ENCODE results near the gene ARL5A. TPM values are rescaled to one million over a fixed set of nuclear protein-coding genes. Genes with fewer than 3 reads are reported as not detected.
"Not testable (repeated sequence)": the region's sequence is repeated elsewhere in the genome, so short reads cannot be mapped to it uniquely, and the experiment has no call there.

The ARL5A gene
- polyA plus RNA-seq, 4 donors: 14.9 to 43.4 (median 29.8) TPM

- Histone ChIP-seq H3K27ac (ENCODE audit: low read depth in 1 of 3, low read length in 2 of 3) (no peak overlapping the region), H3K36me3 (ENCODE audit: control insufficient read depth in 3 of 3, insufficient read depth in 2 of 3, low read depth in 1 of 3, low read length in 3 of 3) (peaks cover 0 to 6% (median 2%) of the 10 kb centered on the region in 3 donors), H3K27me3 (ENCODE audit: control insufficient read depth in 3 of 3, insufficient read depth in 3 of 3, low read length in 3 of 3) (no peaks in the 10 kb centered on the region), H3K9me3 (ENCODE audit: control insufficient read depth in 2 of 2, insufficient read depth in 1 of 2, low read depth in 1 of 2, low read length in 1 of 2) (no peaks in the 10 kb centered on the region), H3K4me3 (ENCODE audit: low read depth in 1 of 3, low read length in 3 of 3) (no peak overlapping the region), H3K4me1 (ENCODE audit: control insufficient read depth in 3 of 3, insufficient read depth in 2 of 3, low read depth in 1 of 3, low read length in 2 of 3) (no peaks in the 10 kb centered on the region)
- FAIRE-seq (no peak), DNase-seq (no peak)
- 93 to 95% (median 94%) methylated on average over 3 of the region's 3 CpGs for WGBS, 3 donors
These were observed 28.3 kb downstream of the ARL5A start for GRCh38 chr2:151799886-151800292.

GRCh38 chr2:151796774-151797173, 31.4 kb downstream of the ARL5A start:
- H3K27me3 ChIP-seq (ENCODE audit: control insufficient read depth in 3 of 3, insufficient read depth in 3 of 3, low read length in 3 of 3): no peaks in the 10 kb centered on the region
- DNase-seq (no peak), FAIRE-seq (no peak)
- H3K4me1 ChIP-seq (ENCODE audit: control insufficient read depth in 3 of 3, insufficient read depth in 2 of 3, low read depth in 1 of 3, low read length in 2 of 3): no peaks in the 10 kb centered on the region
- peaks cover 0 to 6% (median 0%) of the 10 kb centered on the region in 3 donors for H3K36me3 ChIP-seq (ENCODE audit: control insufficient read depth in 3 of 3, insufficient read depth in 2 of 3, low read depth in 1 of 3, low read length in 3 of 3)
- no peak overlapping the region for H3K27ac ChIP-seq (ENCODE audit: low read depth in 1 of 3, low read length in 2 of 3)
- H3K9me3 ChIP-seq (ENCODE audit: control insufficient read depth in 2 of 2, insufficient read depth in 1 of 2, low read depth in 1 of 2, low read length in 1 of 2): no peaks in the 10 kb centered on the region
- no peak overlapping the region for H3K4me3 ChIP-seq (ENCODE audit: low read depth in 1 of 3, low read length in 3 of 3)
- 96 to 100% (median 97%) methylated on average over 2 of the region's 2 CpGs for WGBS, 3 donors

GRCh38 chr2:151795646-151796240, 32.5 kb downstream of the ARL5A start:
- 79 to 86% (median 84%) methylated on average over 4 of the region's 4 CpGs for WGBS, 3 donors
- Histone ChIP-seq H3K4me3 (ENCODE audit: low read depth in 1 of 3, low read length in 3 of 3) (no peak overlapping the region), H3K27me3 (ENCODE audit: control insufficient read depth in 3 of 3, insufficient read depth in 3 of 3, low read length in 3 of 3) (no peaks in the 10 kb centered on the region), H3K4me1 (ENCODE audit: control insufficient read depth in 3 of 3, insufficient read depth in 2 of 3, low read depth in 1 of 3, low read length in 2 of 3) (no peaks in the 10 kb centered on the region), H3K27ac (ENCODE audit: low read depth in 1 of 3, low read length in 2 of 3) (no peak overlapping the region), H3K9me3 (ENCODE audit: control insufficient read depth in 2 of 2, insufficient read depth in 1 of 2, low read depth in 1 of 2, low read length in 1 of 2) (no peaks in the 10 kb centered on the region), H3K36me3 (ENCODE audit: control insufficient read depth in 3 of 3, insufficient read depth in 2 of 3, low read depth in 1 of 3, low read length in 3 of 3) (peaks cover 0 to 6% (median 0%) of the 10 kb centered on the region in 3 donors)
- FAIRE-seq: no peak
- no peak for DNase-seq

GRCh38 chr2:151794422-151794821, 33.8 kb downstream of the ARL5A start:
- H3K4me1 ChIP-seq (ENCODE audit: control insufficient read depth in 3 of 3, insufficient read depth in 2 of 3, low read depth in 1 of 3, low read length in 2 of 3); H3K27me3 ChIP-seq (ENCODE audit: control insufficient read depth in 3 of 3, insufficient read depth in 3 of 3, low read length in 3 of 3); FAIRE-seq; H3K27ac ChIP-seq (ENCODE audit: low read depth in 1 of 3, low read length in 2 of 3); H3K4me3 ChIP-seq (ENCODE audit: low read depth in 1 of 3, low read length in 3 of 3); DNase-seq; H3K36me3 ChIP-seq (ENCODE audit: control insufficient read depth in 3 of 3, insufficient read depth in 2 of 3, low read depth in 1 of 3, low read length in 3 of 3); H3K9me3 ChIP-seq (ENCODE audit: control insufficient read depth in 2 of 2, insufficient read depth in 1 of 2, low read depth in 1 of 2, low read length in 1 of 2): not testable (repeated sequence)
- WGBS, 3 donors: 93 to 97% (median 95%) methylated on average over 6 of the region's 6 CpGs

- FAIRE-seq: peak; percentile 5
These were observed 35.1 kb downstream of the ARL5A start for GRCh38 chr2:151793123-151793522.

GRCh38 chr2:151792589-151792988, 35.6 kb downstream of the ARL5A start:
- Histone ChIP-seq H3K27me3 (ENCODE audit: control insufficient read depth in 3 of 3, insufficient read depth in 3 of 3, low read length in 3 of 3) (no peaks in the 10 kb centered on the region), H3K27ac (ENCODE audit: low read depth in 1 of 3, low read length in 2 of 3) (no peak overlapping the region), H3K4me3 (ENCODE audit: low read depth in 1 of 3, low read length in 3 of 3) (no peak overlapping the region), H3K9me3 (ENCODE audit: control insufficient read depth in 2 of 2, insufficient read depth in 1 of 2, low read depth in 1 of 2, low read length in 1 of 2) (no peaks in the 10 kb centered on the region), H3K4me1 (ENCODE audit: control insufficient read depth in 3 of 3, insufficient read depth in 2 of 3, low read depth in 1 of 3, low read length in 2 of 3) (no peaks in the 10 kb centered on the region), H3K36me3 (ENCODE audit: control insufficient read depth in 3 of 3, insufficient read depth in 2 of 3, low read depth in 1 of 3, low read length in 3 of 3) (peaks cover 0 to 8% (median 0%) of the 10 kb centered on the region in 3 donors)
- FAIRE-seq (no peak), DNase-seq (no peak)
- WGBS, 3 donors: 97 to 98% (median 97%) methylated on average over 4 of the region's 4 CpGs

More at GRCh38 chr2:151793123-151793522, 35.1 kb downstream of the ARL5A start:
- no peak for DNase-seq
- Histone ChIP-seq H3K36me3 (ENCODE audit: control insufficient read depth in 3 of 3, insufficient read depth in 2 of 3, low read depth in 1 of 3, low read length in 3 of 3) (peaks cover 0 to 6% (median 0%) of the 10 kb centered on the region in 3 donors), H3K4me3 (ENCODE audit: low read depth in 1 of 3, low read length in 3 of 3) (no peak overlapping the region), H3K27me3 (ENCODE audit: control insufficient read depth in 3 of 3, insufficient read depth in 3 of 3, low read length in 3 of 3) (no peaks in the 10 kb centered on the region), H3K4me1 (ENCODE audit: control insufficient read depth in 3 of 3, insufficient read depth in 2 of 3, low read depth in 1 of 3, low read length in 2 of 3) (no peaks in the 10 kb centered on the region), H3K9me3 (ENCODE audit: control insufficient read depth in 2 of 2, insufficient read depth in 1 of 2, low read depth in 1 of 2, low read length in 1 of 2) (no peaks in the 10 kb centered on the region), H3K27ac (ENCODE audit: low read depth in 1 of 3, low read length in 2 of 3) (no peak overlapping the region)
- 90 to 96% (median 94%) methylated on average over 3 of the region's 3 CpGs for WGBS, 3 donors

- Histone ChIP-seq H3K4me3 (ENCODE audit: low read depth in 1 of 3, low read length in 3 of 3) (no peak overlapping the region), H3K4me1 (ENCODE audit: control insufficient read depth in 3 of 3, insufficient read depth in 2 of 3, low read depth in 1 of 3, low read length in 2 of 3) (no peaks in the 10 kb centered on the region), H3K9me3 (ENCODE audit: control insufficient read depth in 2 of 2, insufficient read depth in 1 of 2, low read depth in 1 of 2, low read length in 1 of 2) (no peaks in the 10 kb centered on the region), H3K27me3 (ENCODE audit: control insufficient read depth in 3 of 3, insufficient read depth in 3 of 3, low read length in 3 of 3) (no peaks in the 10 kb centered on the region), H3K27ac (ENCODE audit: low read depth in 1 of 3, low read length in 2 of 3) (no peak overlapping the region), H3K36me3 (ENCODE audit: control insufficient read depth in 3 of 3, insufficient read depth in 2 of 3, low read depth in 1 of 3, low read length in 3 of 3) (peaks cover 0 to 8% (median 0%) of the 10 kb centered on the region in 3 donors)
- no peak for DNase-seq
- WGBS, 3 donors: 97 to 99% (median 99%) methylated on average over 3 of the region's 3 CpGs
- no peak for FAIRE-seq
These were observed 36.7 kb downstream of the ARL5A start for GRCh38 chr2:151791545-151791944.

- no peak for FAIRE-seq
- H3K27ac ChIP-seq (ENCODE audit: low read depth in 1 of 3, low read length in 2 of 3): no peak overlapping the region
- H3K27me3 ChIP-seq (ENCODE audit: control insufficient read depth in 3 of 3, insufficient read depth in 3 of 3, low read length in 3 of 3): no peaks in the 10 kb centered on the region
- peaks cover 0 to 8% (median 0%) of the 10 kb centered on the region in 3 donors for H3K36me3 ChIP-seq (ENCODE audit: control insufficient read depth in 3 of 3, insufficient read depth in 2 of 3, low read depth in 1 of 3, low read length in 3 of 3)
- DNase-seq: no peak
- H3K9me3 ChIP-seq (ENCODE audit: control insufficient read depth in 2 of 2, insufficient read depth in 1 of 2, low read depth in 1 of 2, low read length in 1 of 2): no peaks in the 10 kb centered on the region
- H3K4me3 ChIP-seq (ENCODE audit: low read depth in 1 of 3, low read length in 3 of 3): no peak overlapping the region
- 100% methylated on average over 1 of the region's 1 CpG for WGBS, 3 donors
- no peaks in the 10 kb centered on the region for H3K4me1 ChIP-seq (ENCODE audit: control insufficient read depth in 3 of 3, insufficient read depth in 2 of 3, low read depth in 1 of 3, low read length in 2 of 3)
These were observed 37.5 kb downstream of the ARL5A start for GRCh38 chr2:151790689-151791088.
